ENCODE data around the gene PCDHGA8.

Gene PCDHGA8

GRCh38 chr5:141392429-141393198 is at the start of gene PCDHGA8:
PCDHGA8 (plus strand) TSS chr5:141392633; CDS start chr5:141392814, 181 bp downstream.
- Histone ChIP-seq H3K79me2 (ENCODE audit: insufficient read depth, low read length) (no peaks in the 10 kb centered on the region), H3F3A (ENCODE audit: insufficient read depth, low read length) (no peaks in the 10 kb centered on the region), H3K4me2 (ENCODE audit: low read length) (no peak within 1 kb of the TSS), H2AFZ (ENCODE audit: low read length) (no peak within 1 kb of the TSS), H3K4me1 (ENCODE audit: insufficient read depth, low read length, severe bottlenecking) (no peaks in the 10 kb centered on the region), H3K9me2 (ENCODE audit: low read depth, low read length) (no peaks in the 10 kb centered on the region), H4K20me1 (ENCODE audit: insufficient read depth, low read length) (no peaks in the 10 kb centered on the region), H3K27ac (ENCODE audit: low read depth, low read length, poor library complexity, severe bottlenecking) (no peak within 1 kb of the TSS), H3K36me3 (ENCODE audit: insufficient read depth, low read length) (no peaks in the 10 kb centered on the region), H3K4me3 (ENCODE audit: low read depth, low read length, poor library complexity, severe bottlenecking) (no peak within 1 kb of the TSS), H3K9ac (ENCODE audit: low read length) (no peak within 1 kb of the TSS), H3K9me3 (ENCODE audit: low read length) (peaks cover 6% of the 10 kb centered on the region; the same call in 1 of the 2 replicates), H3K27me3 (ENCODE audit: insufficient read depth, low read length) (no peaks in the 10 kb centered on the region)
- no peak for TF ChIP-seq CTCF (IDR thresholded peaks at IDR 0.05; ENCODE audit: low read length)
- no peak for TF ChIP-seq EZH2 (IDR thresholded peaks at IDR 0.05; ENCODE audit: borderline replicate concordance, low read length)

DNA sequence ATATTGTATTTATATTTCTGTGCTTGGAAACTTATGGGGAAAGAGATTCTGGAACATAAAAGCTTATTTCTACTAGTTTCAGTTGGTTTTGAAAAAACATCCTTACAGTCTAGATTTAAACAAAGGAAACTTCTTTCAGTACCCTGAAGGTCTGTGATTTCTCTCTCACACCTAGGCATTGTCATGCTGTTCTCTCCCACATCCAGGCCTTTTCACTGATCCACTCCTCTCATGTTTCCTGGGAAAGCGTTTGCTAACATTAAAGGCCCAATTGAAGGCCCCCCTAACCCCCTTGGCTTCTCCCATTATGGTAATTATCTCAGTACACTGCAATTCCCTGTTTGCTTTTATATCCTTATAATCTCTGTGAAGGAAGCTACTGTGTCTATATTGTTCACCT is 49.7 kb upstream of the PCDHGA8 start:
- no peaks in the 10 kb centered on the region for H3K79me2 ChIP-seq (ENCODE audit: insufficient read depth, low read length)
- no peaks in the 10 kb centered on the region for H3K4me1 ChIP-seq (ENCODE audit: insufficient read depth, low read length, severe bottlenecking)
- H3K9ac ChIP-seq (ENCODE audit: low read length) = no peak overlapping the region
- H2AFZ ChIP-seq (ENCODE audit: low read length) = no peak overlapping the region
- no peaks in the 10 kb centered on the region for H3K36me3 ChIP-seq (ENCODE audit: insufficient read depth, low read length)
- H3K9me3 ChIP-seq (ENCODE audit: low read length) = peaks cover 30% of the 10 kb centered on the region
- H3K27me3 ChIP-seq (ENCODE audit: insufficient read depth, low read length) = no peaks in the 10 kb centered on the region
- no peak overlapping the region for H3K4me3 ChIP-seq (ENCODE audit: low read depth, low read length, poor library complexity, severe bottlenecking)
- no peaks in the 10 kb centered on the region for H3F3A ChIP-seq (ENCODE audit: insufficient read depth, low read length)
- no peaks in the 10 kb centered on the region for H3K9me2 ChIP-seq (ENCODE audit: low read depth, low read length)
- no peak overlapping the region for H3K27ac ChIP-seq (ENCODE audit: low read depth, low read length, poor library complexity, severe bottlenecking)
- H4K20me1 ChIP-seq (ENCODE audit: insufficient read depth, low read length) = no peaks in the 10 kb centered on the region
- H3K4me2 ChIP-seq (ENCODE audit: low read length) = no peak overlapping the region
- TF ChIP-seq CTCF (IDR thresholded peaks at IDR 0.05; ENCODE audit: low read length) = no peak
- no peak for TF ChIP-seq EZH2 (IDR thresholded peaks at IDR 0.05; ENCODE audit: borderline replicate concordance, low read length)

DNA sequence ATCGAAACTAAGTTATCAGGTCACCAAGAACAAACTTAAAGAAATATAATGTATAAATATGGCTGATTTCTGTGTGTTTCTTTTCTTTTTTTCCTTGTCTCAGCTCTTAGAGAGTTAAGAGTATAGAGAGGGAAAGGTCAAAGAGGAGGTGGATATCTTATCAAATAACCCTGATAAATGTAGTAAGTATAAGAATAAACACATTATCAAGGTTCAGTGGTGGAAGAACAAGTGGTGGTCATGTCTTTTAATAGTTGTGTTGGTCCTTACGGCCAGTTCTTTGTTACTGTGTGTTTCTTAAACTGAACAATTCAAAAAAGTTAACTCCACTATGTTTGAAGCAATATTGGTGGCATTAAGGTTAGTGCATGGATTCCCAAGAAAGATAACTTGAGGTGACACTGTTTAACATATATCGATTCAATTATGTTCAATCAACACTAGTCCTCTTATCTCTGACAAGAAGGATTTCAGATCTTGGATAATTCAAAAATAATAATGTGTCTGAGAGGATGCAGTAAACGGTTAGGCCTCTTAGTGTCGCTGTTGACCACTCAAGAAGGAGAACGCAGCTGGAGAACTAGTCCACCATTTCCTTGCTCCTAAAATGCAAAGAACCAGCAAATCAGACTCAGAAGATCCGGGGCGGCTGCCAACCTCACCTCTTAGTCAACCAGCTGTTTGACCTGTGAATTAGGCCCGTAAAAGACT is 49.0 kb upstream of the PCDHGA8 start, which contains the start of gene PCDHGA3:
TSS of gene PCDHGA3 (plus strand) at position 588 of the 711 bp plus-strand sequence. CDS start 205 bp downstream, outside the sequence.
- Histone ChIP-seq H3K4me1 (ENCODE audit: insufficient read depth, low read length, severe bottlenecking) (no peaks in the 10 kb centered on the region), H3K4me2 (ENCODE audit: low read length) (no peak within 1 kb of the TSS), H2AFZ (ENCODE audit: low read length) (no peak within 1 kb of the TSS), H3K27ac (ENCODE audit: low read depth, low read length, poor library complexity, severe bottlenecking) (no peak within 1 kb of the TSS), H3K9me3 (ENCODE audit: low read length) (peaks cover 25% of the 10 kb centered on the region), H3K9me2 (ENCODE audit: low read depth, low read length) (no peaks in the 10 kb centered on the region), H3F3A (ENCODE audit: insufficient read depth, low read length) (no peaks in the 10 kb centered on the region), H3K36me3 (ENCODE audit: insufficient read depth, low read length) (no peaks in the 10 kb centered on the region), H3K4me3 (ENCODE audit: low read depth, low read length, poor library complexity, severe bottlenecking) (no peak within 1 kb of the TSS), H3K79me2 (ENCODE audit: insufficient read depth, low read length) (no peaks in the 10 kb centered on the region), H4K20me1 (ENCODE audit: insufficient read depth, low read length) (no peaks in the 10 kb centered on the region), H3K9ac (ENCODE audit: low read length) (no peak within 1 kb of the TSS), H3K27me3 (ENCODE audit: insufficient read depth, low read length) (no peaks in the 10 kb centered on the region)
- TF ChIP-seq CTCF (IDR thresholded peaks at IDR 0.05; ENCODE audit: low read length) = peak; percentile 21; the same call in 1 of the 2 replicates
- TF ChIP-seq EZH2 (IDR thresholded peaks at IDR 0.05; ENCODE audit: borderline replicate concordance, low read length) = no peak

All from OCI-LY1 (cell line).